ACC112 (cell line): ENCODE measurements around the gene SDK1.
"Not testable (repeated sequence)": the region's sequence is repeated elsewhere in the genome, so short reads cannot be mapped to it uniquely, and the experiment has no call there.

Experiments
- H2AFZ ChIP-seq: fragments of 200-600 bp; sonication (generic); one replicate; pipeline ENCODE4 v1.6.0; 2017; ENCODE audit warnings: antibody characterized with exemption, low read length; ENCODE audit not compliant: unreplicated experiment
- H3K27ac ChIP-seq: fragments of 200-600 bp; sonication (generic); 2 replicates; pipeline ENCODE4 v1.5.1; 2014; ENCODE audit warnings: low read depth, mild to moderate bottlenecking, antibody characterized with exemption, low read length, moderate library complexity
- H3K27me3 ChIP-seq: fragments of 200-600 bp; sonication (generic); 2 replicates; pipeline ENCODE4 v1.6.1; 2014; ENCODE audit warnings: mild to moderate bottlenecking, antibody characterized with exemption, low read length, moderate library complexity, mixed read lengths; ENCODE audit not compliant: insufficient read depth
- H3K36me3 ChIP-seq: fragments of 200-600 bp; sonication (generic); 2 replicates; pipeline ENCODE4 v1.6.1; 2016; ENCODE audit warnings: mild to moderate bottlenecking, antibody characterized with exemption, low read length, moderate library complexity, mixed read lengths; ENCODE audit not compliant: insufficient read depth
- H3K4me1 ChIP-seq: fragments of 200-600 bp; sonication (generic); one replicate; pipeline ENCODE4 v1.6.1; 2016; ENCODE audit warnings: low read length, mixed read lengths; ENCODE audit not compliant: insufficient read depth, unreplicated experiment, control insufficient read depth
- H3K4me3 ChIP-seq: fragments of 200-600 bp; sonication (generic); 2 replicates; pipeline ENCODE4 v1.5.1; 2014; ENCODE audit warnings: mild to moderate bottlenecking, low read depth, low read length
- H3K79me2 ChIP-seq: fragments of 200-600 bp; sonication (generic); one replicate; pipeline ENCODE4 v1.6.0; 2016; ENCODE audit warnings: low read length; ENCODE audit not compliant: control insufficient read depth, unreplicated experiment, insufficient read depth

The SDK1 gene

DNA sequence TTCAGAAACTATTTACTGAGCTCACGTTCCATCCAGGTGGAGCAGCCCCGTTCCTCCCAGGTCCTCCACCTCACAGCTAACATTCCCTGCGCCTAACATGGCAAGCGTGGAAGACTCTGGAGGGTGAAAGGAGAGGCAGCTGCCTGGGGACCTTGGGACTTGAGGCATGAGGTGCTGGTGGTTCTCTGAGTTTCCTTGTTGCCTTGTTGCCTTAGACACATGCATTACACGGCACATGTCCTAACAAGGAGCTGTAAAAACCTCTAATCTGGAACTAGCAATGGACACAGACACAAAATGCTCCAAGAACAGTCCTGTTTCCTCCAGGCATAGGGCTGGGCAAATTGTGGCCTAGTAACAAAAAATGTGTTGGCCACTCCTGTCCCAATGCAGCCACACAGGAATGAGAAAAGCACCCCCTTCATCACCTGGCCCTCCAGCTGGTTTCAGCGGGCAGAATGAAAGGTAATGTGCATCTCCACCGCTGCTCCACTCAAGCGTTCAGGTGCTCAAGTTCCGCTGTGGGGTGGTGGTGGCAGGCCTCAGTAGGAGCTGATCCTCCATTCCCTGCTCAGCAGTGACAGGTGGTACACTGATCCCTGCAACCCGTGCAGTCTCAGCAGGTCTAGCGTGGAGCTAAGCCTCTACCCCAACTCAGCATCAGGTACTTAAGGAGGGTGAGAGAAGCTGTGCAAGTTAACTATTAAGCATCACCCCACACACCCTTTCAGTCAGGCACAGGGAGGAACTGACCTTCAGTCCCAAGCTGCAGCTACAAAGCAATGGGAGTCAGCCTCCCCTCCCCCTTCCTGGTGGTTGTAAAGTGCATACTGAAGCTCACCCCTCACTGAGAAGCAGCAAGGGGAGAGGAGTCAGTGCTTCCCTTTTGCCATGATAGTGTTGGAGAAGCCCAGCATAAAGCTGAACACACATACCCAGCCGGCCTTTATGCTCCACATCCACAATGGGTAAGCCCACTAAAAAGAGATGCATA is 382.8 kb downstream of the SDK1 start:
- Histone ChIP-seq H3K4me1 (no peaks in the 10 kb centered on the region), H3K36me3 (no peaks in the 10 kb centered on the region), H3K27me3 (no peaks in the 10 kb centered on the region), H2AFZ (no peak overlapping the region), H3K27ac (no peak overlapping the region), H3K4me3 (no peak overlapping the region), H3K79me2 (no peaks in the 10 kb centered on the region)

DNA sequence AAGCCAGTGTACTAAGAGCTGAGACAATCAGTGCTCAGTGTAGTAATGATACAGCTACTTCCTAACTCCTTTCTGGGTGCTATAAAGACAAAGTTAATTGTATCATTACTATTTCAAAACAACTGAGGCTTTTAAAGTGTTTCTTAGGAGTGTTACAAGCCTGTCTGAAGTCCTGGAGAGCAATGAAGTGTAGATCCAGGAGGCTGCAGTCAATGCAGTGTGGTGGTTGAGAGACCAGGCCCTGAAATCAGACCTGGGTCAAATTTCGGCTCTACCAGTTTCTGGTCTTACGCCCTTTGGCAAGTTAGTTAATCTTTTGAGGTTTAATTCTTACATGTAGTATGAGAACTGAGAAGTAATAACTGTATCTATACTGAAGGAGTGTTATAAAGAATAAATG is 387.0 kb downstream of the SDK1 start:
- Histone ChIP-seq H2AFZ (no peak overlapping the region), H3K79me2 (no peaks in the 10 kb centered on the region), H3K36me3 (no peaks in the 10 kb centered on the region), H3K27ac (no peak overlapping the region), H3K4me3 (no peak overlapping the region), H3K27me3 (no peaks in the 10 kb centered on the region), H3K4me1 (no peaks in the 10 kb centered on the region)

DNA sequence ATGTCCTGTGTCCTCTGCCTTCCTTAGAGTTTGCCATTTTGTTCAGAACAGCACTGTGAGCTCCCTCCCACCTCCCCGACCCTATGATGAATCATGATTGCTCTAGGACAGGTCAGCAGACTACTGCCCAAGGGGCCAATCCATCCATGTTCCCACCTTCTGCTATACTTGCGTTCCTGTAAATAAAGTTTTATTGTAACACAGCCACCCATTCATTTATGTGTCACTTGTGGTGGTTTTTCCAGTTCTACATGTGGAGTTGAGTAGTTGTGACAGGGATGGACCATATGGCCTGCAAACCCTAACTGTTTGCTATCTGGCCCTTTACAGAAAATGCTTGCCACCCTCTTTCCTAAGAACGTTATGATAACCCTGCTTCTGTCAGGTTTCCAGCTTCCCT is 387.8 kb downstream of the SDK1 start:
- H3K27me3 ChIP-seq, result no peaks in the 10 kb centered on the region
- H3K4me3 ChIP-seq, result no peak overlapping the region
- H3K27ac ChIP-seq, result no peak overlapping the region
- H2AFZ ChIP-seq, result no peak overlapping the region
- H3K79me2 ChIP-seq, result no peaks in the 10 kb centered on the region
- H3K36me3 ChIP-seq, result no peaks in the 10 kb centered on the region
- H3K4me1 ChIP-seq, result no peaks in the 10 kb centered on the region

DNA sequence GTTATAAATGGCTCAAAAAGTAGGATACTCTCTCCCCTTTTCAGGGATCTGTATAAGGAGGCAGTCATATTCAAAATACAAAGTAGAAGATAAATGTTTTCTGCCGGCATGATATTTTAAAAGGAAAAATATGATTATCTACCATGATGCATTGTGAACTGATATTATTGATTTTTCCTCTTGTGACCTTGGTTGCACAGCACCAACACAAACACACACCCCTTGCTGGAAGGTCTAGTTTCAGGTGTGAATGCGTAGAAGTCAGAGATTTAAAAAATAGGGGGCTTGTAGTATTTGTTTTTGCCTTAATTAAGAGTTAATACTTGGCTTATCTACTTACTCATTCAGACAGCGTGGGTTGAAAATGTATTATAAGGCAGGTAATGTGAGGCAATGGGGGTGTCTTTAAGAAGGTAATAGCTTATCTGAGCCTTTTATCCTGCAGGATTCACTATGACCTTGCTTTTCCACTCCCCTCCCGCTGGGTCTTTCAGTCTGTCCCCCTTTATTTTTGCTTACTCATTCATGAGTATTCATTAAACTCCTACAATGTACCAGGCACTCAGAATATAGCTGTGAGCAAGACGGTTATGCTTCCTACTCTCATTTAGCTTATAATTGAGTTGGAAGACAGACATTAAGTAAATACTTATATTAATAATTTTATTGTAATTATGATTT is 390.6 kb downstream of the SDK1 start:
- Histone ChIP-seq H3K27me3 (no peaks in the 10 kb centered on the region), H3K79me2 (no peaks in the 10 kb centered on the region), H3K36me3 (no peaks in the 10 kb centered on the region), H3K4me1 (no peaks in the 10 kb centered on the region), H3K4me3 (no peak overlapping the region), H2AFZ (no peak overlapping the region), H3K27ac (no peak overlapping the region)

DNA sequence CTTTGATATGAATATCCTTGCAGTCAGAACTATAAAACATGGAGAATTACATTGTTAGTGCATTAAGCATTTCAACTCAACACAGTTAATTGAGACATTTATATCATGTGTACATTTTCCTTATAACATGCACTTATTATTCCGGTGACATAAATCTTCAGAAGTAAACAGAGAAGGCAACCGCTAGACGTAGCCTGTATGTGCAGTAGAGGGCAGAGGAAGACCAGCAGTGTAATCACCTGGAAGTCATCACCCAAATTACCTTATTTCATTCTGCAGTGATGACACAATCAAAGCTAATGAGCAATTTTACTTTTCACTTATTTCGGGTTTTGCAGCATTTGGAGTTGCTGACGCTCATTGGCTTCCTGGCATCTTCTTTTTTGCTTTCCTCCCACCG is 394.6 kb downstream of the SDK1 start:
- no peaks in the 10 kb centered on the region for H3K4me1 ChIP-seq
- no peaks in the 10 kb centered on the region for H3K27me3 ChIP-seq
- no peaks in the 10 kb centered on the region for H3K36me3 ChIP-seq
- H3K27ac ChIP-seq, result no peak overlapping the region
- H3K4me3 ChIP-seq, result no peak overlapping the region
- no peaks in the 10 kb centered on the region for H3K79me2 ChIP-seq
- no peak overlapping the region for H2AFZ ChIP-seq

DNA sequence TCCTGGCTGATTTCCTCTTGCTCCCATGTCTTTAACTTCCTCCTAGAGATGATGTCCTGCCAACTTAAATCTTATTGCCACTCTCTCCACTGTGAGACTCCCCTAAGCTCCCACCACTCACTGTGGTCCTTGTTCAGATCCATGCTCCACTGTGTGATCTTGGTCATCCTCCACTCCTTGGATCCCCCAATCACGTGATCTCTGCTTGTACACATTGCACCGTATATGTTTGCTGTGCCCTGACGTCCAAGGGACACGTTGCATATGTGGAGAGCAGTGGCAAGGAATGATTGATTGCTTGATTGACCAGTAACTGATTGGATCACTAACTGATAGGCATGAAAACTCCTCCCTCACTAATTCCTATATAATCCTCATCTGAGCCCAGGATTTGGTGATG is 395.1 kb downstream of the SDK1 start:
- Histone ChIP-seq H3K27me3 (no peaks in the 10 kb centered on the region), H3K36me3 (no peaks in the 10 kb centered on the region), H3K79me2 (no peaks in the 10 kb centered on the region), H2AFZ (no peak overlapping the region), H3K27ac (no peak overlapping the region), H3K4me1 (no peaks in the 10 kb centered on the region), H3K4me3 (no peak overlapping the region)

DNA sequence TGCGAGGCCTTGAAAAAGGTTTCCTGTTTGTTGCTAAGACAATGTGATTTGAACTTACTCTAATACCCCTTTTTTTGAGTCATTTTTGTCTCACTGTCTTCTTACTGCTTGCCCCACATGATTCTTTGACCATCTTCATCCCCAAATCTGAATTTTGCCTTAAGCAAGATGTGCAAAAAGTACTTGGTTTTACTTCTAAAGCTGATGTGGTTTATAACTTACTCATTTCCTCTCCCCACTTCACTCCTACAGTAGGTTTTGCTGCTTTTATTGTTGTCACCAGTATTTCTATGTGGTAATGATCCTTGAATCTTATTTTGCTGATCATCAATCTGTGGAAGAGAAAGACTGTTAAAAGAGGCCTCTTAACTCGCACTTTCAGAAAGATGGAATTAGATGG is 396.4 kb downstream of the SDK1 start:
- H3K79me2 ChIP-seq, result no peaks in the 10 kb centered on the region
- H2AFZ ChIP-seq, result no peak overlapping the region
- H3K4me1 ChIP-seq, result no peaks in the 10 kb centered on the region
- H3K27ac ChIP-seq, result no peak overlapping the region
- no peaks in the 10 kb centered on the region for H3K27me3 ChIP-seq
- H3K4me3 ChIP-seq, result no peak overlapping the region
- H3K36me3 ChIP-seq, result no peaks in the 10 kb centered on the region

DNA sequence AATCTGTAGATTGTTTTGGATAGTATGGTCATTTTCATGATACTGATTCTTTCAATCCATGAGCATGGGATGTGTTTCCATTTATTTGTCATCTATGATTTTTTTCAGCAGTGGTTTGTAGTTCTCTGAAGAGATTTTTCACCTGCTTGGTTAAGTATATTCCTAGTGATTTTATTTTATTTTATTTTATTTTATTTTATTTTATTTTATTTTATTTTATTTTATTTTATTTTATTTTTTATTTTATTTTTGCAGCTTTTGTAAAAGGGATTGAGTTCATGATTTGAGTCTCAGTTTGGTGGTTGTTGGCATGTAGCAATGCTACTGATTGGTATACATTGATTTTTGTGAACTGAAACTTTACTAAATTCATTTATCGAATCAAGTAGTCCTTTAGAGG is 404.2 kb downstream of the SDK1 start:
- H3K4me1 ChIP-seq, result no peaks in the 10 kb centered on the region

DNA sequence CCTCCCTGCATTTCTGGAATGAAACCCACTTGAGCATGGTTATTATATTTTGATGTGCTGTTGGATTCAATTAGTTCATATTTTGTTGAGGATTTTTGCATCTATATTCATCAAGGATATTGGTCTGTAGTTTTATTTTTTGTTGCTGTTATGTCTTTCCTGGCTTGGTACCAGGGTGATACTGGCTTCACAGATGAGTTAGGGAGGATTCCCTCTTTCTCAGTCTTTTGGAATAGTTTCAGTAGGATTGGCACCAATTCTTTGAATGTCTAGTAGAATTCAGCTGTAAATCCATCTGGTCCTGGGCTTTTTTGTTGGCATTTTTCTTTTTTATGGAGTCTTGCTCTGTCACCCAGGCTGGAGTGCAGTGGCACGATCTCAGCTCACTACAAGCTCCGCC is 405.0 kb downstream of the SDK1 start:
- not testable (repeated sequence) for H3K4me1 ChIP-seq, H2AFZ ChIP-seq, H3K4me3 ChIP-seq, H3K36me3 ChIP-seq, H3K79me2 ChIP-seq, H3K27me3 ChIP-seq, H3K27ac ChIP-seq

More for the DNA sequence above, 404.2 kb downstream of the SDK1 start:
- Histone ChIP-seq H3K79me2 (no peaks in the 10 kb centered on the region), H3K36me3 (no peaks in the 10 kb centered on the region), H3K27ac (no peak overlapping the region), H2AFZ (no peak overlapping the region), H3K27me3 (no peaks in the 10 kb centered on the region), H3K4me3 (no peak overlapping the region)

DNA sequence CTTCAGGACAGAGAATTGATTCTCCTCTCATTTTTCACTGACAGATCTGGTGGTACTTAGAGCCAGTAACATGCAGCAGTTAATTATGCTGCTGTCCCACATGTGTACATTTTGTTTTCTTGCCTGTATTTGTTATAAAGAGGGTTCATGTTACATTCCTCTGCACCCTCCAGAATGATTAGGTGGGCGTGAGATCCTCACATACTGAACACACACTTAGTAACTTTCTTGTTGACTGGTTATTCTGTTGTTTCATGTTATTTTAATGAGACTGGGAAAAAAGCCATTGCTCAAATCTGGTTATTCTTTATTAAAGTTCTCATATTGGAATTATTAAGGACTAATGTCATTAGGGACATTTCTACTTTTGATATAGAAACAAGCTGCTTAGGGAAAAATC is 409.1 kb downstream of the SDK1 start:
- H3K4me1 ChIP-seq, result no peaks in the 10 kb centered on the region
- no peaks in the 10 kb centered on the region for H3K36me3 ChIP-seq
- no peak overlapping the region for H2AFZ ChIP-seq
- H3K27ac ChIP-seq, result no peak overlapping the region
- H3K4me3 ChIP-seq, result no peak overlapping the region
- H3K79me2 ChIP-seq, result no peaks in the 10 kb centered on the region
- no peaks in the 10 kb centered on the region for H3K27me3 ChIP-seq

DNA sequence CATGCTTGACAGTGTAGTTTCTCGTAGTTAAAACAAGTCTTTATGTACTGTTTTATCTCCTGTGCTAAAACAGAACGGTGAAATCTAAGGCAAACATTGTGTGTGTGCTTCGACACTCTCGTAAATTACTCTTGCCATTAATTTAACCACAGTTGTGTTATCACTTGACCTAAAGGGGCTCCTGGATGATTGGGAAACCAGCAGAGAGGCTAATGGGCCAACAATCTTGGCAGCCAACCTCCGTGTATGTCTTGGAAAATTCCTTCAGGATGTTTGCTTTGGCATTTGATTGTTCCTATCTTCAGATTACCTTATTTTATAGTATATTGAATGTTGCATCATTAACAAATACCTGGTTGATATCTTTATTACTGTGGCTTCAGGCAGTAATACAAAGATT is 409.5 kb downstream of the SDK1 start:
- no peak overlapping the region for H3K4me3 ChIP-seq
- H3K27me3 ChIP-seq, result no peaks in the 10 kb centered on the region
- no peaks in the 10 kb centered on the region for H3K36me3 ChIP-seq
- no peak overlapping the region for H3K27ac ChIP-seq
- H3K4me1 ChIP-seq, result no peaks in the 10 kb centered on the region
- H2AFZ ChIP-seq, result no peak overlapping the region
- no peaks in the 10 kb centered on the region for H3K79me2 ChIP-seq
